Measurements from ENCODE around the gene INIP.

INIP gene

DNA sequence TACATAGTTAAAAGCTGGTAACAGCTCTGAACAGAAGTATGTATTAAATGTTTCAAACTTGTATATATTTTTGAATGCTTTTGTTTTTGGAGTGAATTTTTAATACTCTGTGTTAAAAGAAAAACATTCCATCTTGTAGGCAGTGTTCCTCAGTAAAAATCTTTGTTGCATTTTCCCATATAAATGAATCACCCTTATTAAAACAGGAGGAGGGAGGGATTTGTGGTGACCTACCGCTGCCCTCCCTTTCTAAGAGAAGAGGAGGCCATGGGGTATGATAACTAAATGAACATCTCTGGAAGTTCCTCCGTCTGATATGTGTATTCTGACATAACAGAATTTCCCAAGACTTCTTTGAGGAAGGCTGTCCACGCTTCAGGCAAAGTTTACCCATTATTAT, 53.4 kb downstream of the INIP start:
- Histone ChIP-seq H3K27ac (ENCODE audit: low read depth, low read length) (no peak overlapping the region), H3K27me3 (ENCODE audit: insufficient read depth, low read length) (no peaks in the 10 kb centered on the region), H3K18ac (ENCODE audit: low read length) (no peak overlapping the region), H4K91ac (ENCODE audit: low read depth, low read length) (no peak overlapping the region), H3K4ac (ENCODE audit: low read depth, low read length) (no peak overlapping the region), H3K9ac (ENCODE audit: low read length) (no peak overlapping the region), H2AK5ac (ENCODE audit: low read length) (no peak overlapping the region), H4K12ac (ENCODE audit: low read depth, low read length) (no peak overlapping the region), H2BK12ac (ENCODE audit: low read length) (no peak overlapping the region), H3K4me2 (ENCODE audit: low read length) (no peak overlapping the region), H3K4me1 (ENCODE audit: control insufficient read depth in 1 of 2, insufficient read depth in 2 of 2, low read length in 2 of 2) (no peaks in the 10 kb centered on the region), H3K79me1 (ENCODE audit: low read length) (no peaks in the 10 kb centered on the region), H3K79me2 (ENCODE audit: control insufficient read depth, insufficient read depth, low read length, poor library complexity) (no peaks in the 10 kb centered on the region), H2BK5ac (ENCODE audit: low read depth, low read length, poor library complexity) (no peak overlapping the region), H3K23ac (ENCODE audit: low read length) (no peak overlapping the region), H3K4me3 (ENCODE audit: low read depth, low read length) (no peak overlapping the region), H3K14ac (ENCODE audit: low read length) (no peak overlapping the region), H4K8ac (ENCODE audit: low read depth, low read length) (no peak overlapping the region), H3K36me3 (ENCODE audit: control insufficient read depth in 1 of 2, insufficient read depth in 2 of 2, low read length in 2 of 2) (peaks cover 0 to 4% of the 10 kb centered on the region in 2 experiments), H3K9me3 (ENCODE audit: insufficient read depth, low read depth, low read length) (no peaks in the 10 kb centered on the region), H2BK120ac (ENCODE audit: insufficient read depth, low read length, poor library complexity) (no peak overlapping the region), H2AFZ (ENCODE audit: insufficient read depth, low read length, poor library complexity) (no peak overlapping the region)
- WGBS (ENCODE audit: extremely low coverage, insufficient coverage, insufficient read length), result no CpG with 5 or more reads among the region's 3 CpGs
- DNase-seq, result no peak

DNA sequence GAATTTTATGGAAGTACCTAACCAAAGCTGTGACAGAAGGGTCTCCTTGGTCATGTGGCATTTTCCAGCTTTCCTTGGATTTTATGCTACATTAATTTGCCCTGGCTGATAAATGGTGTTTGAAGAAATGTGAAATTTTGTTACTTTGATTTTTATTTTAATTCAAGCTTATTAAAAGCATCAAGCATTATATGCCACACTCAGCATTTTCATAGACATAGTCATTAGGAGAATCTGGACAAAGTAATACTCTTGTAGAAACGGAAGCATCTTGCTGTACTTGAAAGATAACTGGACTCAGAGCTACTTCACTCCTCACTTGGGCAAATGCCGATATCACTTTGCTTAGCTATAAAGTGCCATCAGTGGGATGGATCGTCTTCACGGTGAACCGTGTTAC, 54.2 kb downstream of the INIP start:
- Histone ChIP-seq H3K18ac (ENCODE audit: low read length) (no peak overlapping the region), H2BK120ac (ENCODE audit: insufficient read depth, low read length, poor library complexity) (no peak overlapping the region), H3K4me1 (ENCODE audit: control insufficient read depth in 1 of 2, insufficient read depth in 2 of 2, low read length in 2 of 2) (no peaks in the 10 kb centered on the region), H3K4me2 (ENCODE audit: low read length) (no peak overlapping the region), H3K36me3 (ENCODE audit: control insufficient read depth in 1 of 2, insufficient read depth in 2 of 2, low read length in 2 of 2) (peaks cover 0 to 8% of the 10 kb centered on the region in 2 experiments), H4K12ac (ENCODE audit: low read depth, low read length) (no peak overlapping the region), H3K4me3 (ENCODE audit: low read depth, low read length) (no peak overlapping the region), H4K8ac (ENCODE audit: low read depth, low read length) (no peak overlapping the region), H3K14ac (ENCODE audit: low read length) (no peak overlapping the region), H3K9ac (ENCODE audit: low read length) (no peak overlapping the region), H3K79me2 (ENCODE audit: control insufficient read depth, insufficient read depth, low read length, poor library complexity) (no peaks in the 10 kb centered on the region), H3K23ac (ENCODE audit: low read length) (no peak overlapping the region), H4K91ac (ENCODE audit: low read depth, low read length) (no peak overlapping the region), H3K9me3 (ENCODE audit: insufficient read depth, low read depth, low read length) (no peaks in the 10 kb centered on the region), H2BK5ac (ENCODE audit: low read depth, low read length, poor library complexity) (no peak overlapping the region), H3K4ac (ENCODE audit: low read depth, low read length) (no peak overlapping the region), H2AK5ac (ENCODE audit: low read length) (no peak overlapping the region), H3K27ac (ENCODE audit: low read depth, low read length) (no peak overlapping the region), H3K27me3 (ENCODE audit: insufficient read depth, low read length) (no peaks in the 10 kb centered on the region), H2BK12ac (ENCODE audit: low read length) (no peak overlapping the region), H2AFZ (ENCODE audit: insufficient read depth, low read length, poor library complexity) (no peak overlapping the region), H3K79me1 (ENCODE audit: low read length) (no peaks in the 10 kb centered on the region)
- DNase-seq, result no peak
- no CpG with 5 or more reads among the region's 5 CpGs for WGBS (ENCODE audit: extremely low coverage, insufficient coverage, insufficient read length)

DNA sequence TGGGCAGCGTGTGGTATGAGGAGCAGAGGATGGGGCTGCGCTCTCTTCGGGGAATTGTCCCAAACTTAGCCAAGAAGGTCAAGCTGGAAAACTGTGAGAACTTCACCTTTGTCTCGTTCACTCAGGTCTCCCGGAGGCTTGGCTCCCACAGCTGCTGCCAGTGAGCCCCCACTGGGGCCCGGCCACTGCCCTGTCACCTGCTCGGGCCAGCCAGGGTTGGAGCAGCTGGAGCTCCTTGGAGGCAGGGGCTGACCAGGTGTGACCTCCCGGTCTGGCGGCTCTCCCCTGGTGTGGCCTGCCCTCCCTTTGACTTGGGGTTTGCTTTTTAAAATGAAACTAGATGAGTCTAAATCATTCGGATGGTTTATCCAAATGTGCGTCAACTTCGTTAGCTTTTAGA, 58.0 kb downstream of the INIP start:
- H4K12ac ChIP-seq (ENCODE audit: low read depth, low read length), result no peak overlapping the region
- H3K79me2 ChIP-seq (ENCODE audit: control insufficient read depth, insufficient read depth, low read length, poor library complexity), result no peaks in the 10 kb centered on the region
- H3K9ac ChIP-seq (ENCODE audit: low read length), result no peak overlapping the region
- H2AFZ ChIP-seq (ENCODE audit: insufficient read depth, low read length, poor library complexity), result no peak overlapping the region
- H2AK5ac ChIP-seq (ENCODE audit: low read length), result no peak overlapping the region
- no peaks in the 10 kb centered on the region for H3K27me3 ChIP-seq (ENCODE audit: insufficient read depth, low read length)
- no peak overlapping the region for H3K18ac ChIP-seq (ENCODE audit: low read length)
- no peak overlapping the region for H2BK5ac ChIP-seq (ENCODE audit: low read depth, low read length, poor library complexity)
- H3K4me2 ChIP-seq (ENCODE audit: low read length), result no peak overlapping the region
- H2BK120ac ChIP-seq (ENCODE audit: insufficient read depth, low read length, poor library complexity), result no peak overlapping the region
- no CpG with 5 or more reads among the region's 12 CpGs for WGBS (ENCODE audit: extremely low coverage, insufficient coverage, insufficient read length)
- H3K23ac ChIP-seq (ENCODE audit: low read length), result no peak overlapping the region
- DNase-seq, result no peak
- H3K14ac ChIP-seq (ENCODE audit: low read length), result no peak overlapping the region
- H3K4me3 ChIP-seq (ENCODE audit: low read depth, low read length), result no peak overlapping the region
- H2BK12ac ChIP-seq (ENCODE audit: low read length), result no peak overlapping the region
- H3K36me3 ChIP-seq (ENCODE audit: control insufficient read depth in 1 of 2, insufficient read depth in 2 of 2, low read length in 2 of 2), result peaks cover 0 to 8% of the 10 kb centered on the region in 2 experiments
- no peaks in the 10 kb centered on the region for H3K9me3 ChIP-seq (ENCODE audit: insufficient read depth, low read depth, low read length)
- H3K79me1 ChIP-seq (ENCODE audit: low read length), result no peaks in the 10 kb centered on the region
- peaks cover 4% of the 10 kb centered on the region in 2 experiments for H3K4me1 ChIP-seq (ENCODE audit: control insufficient read depth in 1 of 2, insufficient read depth in 2 of 2, low read length in 2 of 2)
- no peak overlapping the region for H3K27ac ChIP-seq (ENCODE audit: low read depth, low read length)
- no peak overlapping the region for H3K4ac ChIP-seq (ENCODE audit: low read depth, low read length)
- no peak overlapping the region for H4K8ac ChIP-seq (ENCODE audit: low read depth, low read length)
- no peak overlapping the region for H4K91ac ChIP-seq (ENCODE audit: low read depth, low read length)

DNA sequence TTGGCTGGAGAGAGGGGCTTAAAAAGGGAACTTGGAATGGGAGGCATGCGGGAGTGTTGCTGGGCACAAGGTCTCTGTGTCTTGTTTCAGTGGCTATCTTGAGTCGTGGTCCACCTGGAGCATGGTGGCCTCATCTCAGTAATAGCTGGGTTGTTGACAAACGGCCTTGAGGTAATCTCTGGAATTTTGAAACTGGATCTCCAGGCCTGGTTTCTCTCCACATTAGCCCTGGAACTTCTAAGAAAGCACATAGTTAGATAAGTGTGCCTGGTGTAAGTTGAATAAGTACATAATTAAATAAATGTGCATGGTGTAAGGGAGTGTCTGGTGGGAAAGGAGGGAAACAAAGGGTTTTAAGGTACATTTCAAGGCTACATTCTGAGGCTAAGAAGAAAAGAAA, 62.2 kb downstream of the INIP start:
- no CpG with 5 or more reads among the region's 3 CpGs for WGBS (ENCODE audit: extremely low coverage, insufficient coverage, insufficient read length)
- Histone ChIP-seq H3K79me2 (ENCODE audit: control insufficient read depth, insufficient read depth, low read length, poor library complexity) (no peaks in the 10 kb centered on the region), H3K79me1 (ENCODE audit: low read length) (no peaks in the 10 kb centered on the region), H4K8ac (ENCODE audit: low read depth, low read length) (no peak overlapping the region), H3K4me2 (ENCODE audit: low read length) (no peak overlapping the region), H3K9me3 (ENCODE audit: insufficient read depth, low read depth, low read length) (no peaks in the 10 kb centered on the region), H3K27ac (ENCODE audit: low read depth, low read length) (peak overlapping the region; percentile 27), H3K27me3 (ENCODE audit: insufficient read depth, low read length) (no peaks in the 10 kb centered on the region), H3K14ac (ENCODE audit: low read length) (no peak overlapping the region), H3K23ac (ENCODE audit: low read length) (no peak overlapping the region), H3K18ac (ENCODE audit: low read length) (no peak overlapping the region), H3K9ac (ENCODE audit: low read length) (no peak overlapping the region), H2BK5ac (ENCODE audit: low read depth, low read length, poor library complexity) (no peak overlapping the region), H3K36me3 (ENCODE audit: control insufficient read depth in 1 of 2, insufficient read depth in 2 of 2, low read length in 2 of 2) (peaks cover 0 to 8% of the 10 kb centered on the region in 2 experiments), H2AFZ (ENCODE audit: insufficient read depth, low read length, poor library complexity) (no peak overlapping the region), H4K91ac (ENCODE audit: low read depth, low read length) (no peak overlapping the region), H3K4me3 (ENCODE audit: low read depth, low read length) (no peak overlapping the region), H4K12ac (ENCODE audit: low read depth, low read length) (no peak overlapping the region), H3K4ac (ENCODE audit: low read depth, low read length) (no peak overlapping the region), H2AK5ac (ENCODE audit: low read length) (no peak overlapping the region), H2BK12ac (ENCODE audit: low read length) (no peak overlapping the region), H3K4me1 (ENCODE audit: control insufficient read depth in 1 of 2, insufficient read depth in 2 of 2, low read length in 2 of 2) (peaks cover 9 to 11% of the 10 kb centered on the region in 2 experiments), H2BK120ac (ENCODE audit: insufficient read depth, low read length, poor library complexity) (no peak overlapping the region)
- DNase-seq, result peak in 1 of 2 donors; percentile 8
